Measurements from ENCODE around the gene RXFP2.

GRCh38 chr13:31719214-31719613 is 20.1 kb upstream of the RXFP2 start:
- no peak for TF ChIP-seq CTCF (IDR thresholded peaks at IDR 0.05)
- no peak for TF ChIP-seq POLR2A (IDR thresholded peaks at IDR 0.05)

Data from prostate gland (tissue), 2 donors.